ENCODE measurements around the gene GABRR2.

Gene GABRR2

DNA sequence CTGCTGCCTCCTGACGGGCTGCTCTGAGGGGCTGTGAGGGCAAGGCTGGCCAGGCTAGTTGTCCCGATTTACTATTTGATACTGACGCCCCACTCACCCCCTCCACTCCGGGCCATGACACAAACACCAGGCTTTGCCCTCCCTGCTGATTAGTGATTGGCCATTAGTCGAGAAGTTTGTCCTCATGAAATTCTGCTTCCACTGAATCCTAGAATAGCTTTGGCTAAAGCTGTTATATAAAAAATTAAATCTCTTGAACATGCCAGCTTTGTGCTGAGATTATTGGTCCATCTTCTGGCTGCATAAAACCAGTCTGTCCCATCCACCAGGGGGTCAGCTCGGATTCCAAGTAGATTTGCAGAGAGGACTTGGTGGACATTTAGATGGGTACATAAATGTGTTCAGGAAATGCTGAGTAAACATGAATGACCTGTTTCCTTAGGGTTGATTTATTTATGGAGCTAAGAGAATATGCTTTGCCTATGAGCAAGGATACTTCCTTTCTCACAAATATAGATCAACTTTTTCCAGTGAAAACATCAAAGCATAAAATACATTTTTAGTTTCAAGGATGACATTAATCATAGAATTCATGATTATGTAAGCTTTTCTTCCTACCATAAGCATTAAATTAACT, at the start of gene GABRR2:
TSS of gene GABRR2 (minus strand) at position 51 of the 637 bp plus-strand sequence. CDS start 134 bp downstream, outside the sequence.
- no peak for DNase-seq

DNA sequence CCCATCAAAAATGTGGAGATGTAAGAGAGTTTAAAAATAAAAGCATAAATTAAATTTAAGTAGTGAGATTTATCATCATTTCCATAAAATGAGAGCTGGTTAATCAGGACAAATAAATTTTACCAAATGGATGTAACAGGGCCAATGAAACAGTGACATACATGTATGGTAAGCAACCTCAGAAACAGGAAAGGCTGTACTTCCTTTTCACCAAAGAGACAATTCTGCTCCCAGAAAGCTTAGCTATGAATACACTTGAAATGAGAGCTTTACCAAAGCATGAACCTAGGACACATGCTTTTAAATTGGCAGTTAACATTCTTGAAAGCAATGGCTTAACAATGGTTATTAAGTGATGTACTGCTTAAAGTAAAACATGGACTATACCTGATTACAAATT, 49.5 kb upstream of the GABRR2 start:
- DNase-seq: no peak

DNA sequence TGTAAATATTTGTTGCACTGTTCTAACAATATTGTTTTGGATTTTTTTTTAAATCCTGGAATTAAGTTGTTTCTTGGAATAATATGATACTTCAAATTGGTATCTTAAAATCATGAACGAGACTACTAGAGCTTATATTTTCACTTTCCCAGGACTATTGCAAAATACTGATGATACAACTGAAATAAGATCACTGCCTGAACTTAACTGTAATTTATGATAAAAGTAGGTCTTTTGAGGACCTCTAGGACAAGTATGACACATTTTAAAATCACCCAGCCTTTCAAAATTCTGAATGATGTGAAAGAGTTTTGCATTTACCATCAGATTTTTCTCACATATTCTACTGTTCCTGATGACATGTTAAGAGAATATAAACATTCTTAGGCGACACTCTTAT, 46.1 kb upstream of the GABRR2 start:
- DNase-seq: no peak

DNA sequence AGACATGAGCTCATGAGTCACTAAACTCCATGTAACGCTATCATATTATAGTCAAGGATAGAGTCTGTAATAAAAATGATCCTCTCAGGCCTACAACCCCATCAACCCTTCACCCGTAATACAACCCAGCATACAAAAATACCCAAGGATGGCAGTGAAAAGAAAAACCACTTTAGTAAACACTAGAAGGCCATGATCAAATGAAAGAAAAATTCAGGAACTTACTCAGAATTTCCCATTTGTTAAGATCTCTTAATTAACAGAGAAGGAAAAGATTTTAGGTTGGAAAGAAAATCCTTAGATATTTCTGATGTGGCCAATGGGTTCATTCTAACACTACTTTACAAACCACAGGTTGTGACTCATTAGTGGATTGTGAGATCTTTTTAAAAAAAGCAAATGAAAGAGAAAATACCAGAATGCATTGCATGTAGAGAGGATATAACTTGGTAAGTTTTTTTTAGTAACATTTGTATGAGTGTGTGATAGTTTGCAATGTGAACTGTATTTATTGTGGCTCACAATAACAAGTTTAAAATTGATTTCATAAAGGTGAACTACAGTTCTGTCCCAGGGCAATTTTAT, 45.4 kb upstream of the GABRR2 start:
- DNase-seq: no peak

DNA sequence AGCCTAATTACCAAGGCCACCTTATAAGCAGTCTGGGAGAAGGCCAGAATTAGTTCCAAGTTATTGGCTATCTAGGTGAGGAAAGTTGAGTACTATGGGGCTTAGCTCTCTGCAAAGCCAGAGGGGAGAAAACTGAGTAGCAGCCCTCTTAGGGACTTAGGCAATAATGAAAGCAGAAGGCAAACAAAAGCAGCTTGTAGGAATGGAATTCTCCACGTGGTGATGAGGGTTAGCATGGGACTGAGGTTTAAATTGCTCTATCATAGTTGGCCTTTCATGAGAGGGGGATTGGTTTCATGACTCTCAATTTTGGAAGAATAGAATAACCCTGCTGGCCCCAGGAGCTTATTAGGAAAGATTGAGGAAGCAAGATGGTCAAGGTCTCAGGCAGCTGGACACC, 44.5 kb upstream of the GABRR2 start:
- no peak for DNase-seq

DNA sequence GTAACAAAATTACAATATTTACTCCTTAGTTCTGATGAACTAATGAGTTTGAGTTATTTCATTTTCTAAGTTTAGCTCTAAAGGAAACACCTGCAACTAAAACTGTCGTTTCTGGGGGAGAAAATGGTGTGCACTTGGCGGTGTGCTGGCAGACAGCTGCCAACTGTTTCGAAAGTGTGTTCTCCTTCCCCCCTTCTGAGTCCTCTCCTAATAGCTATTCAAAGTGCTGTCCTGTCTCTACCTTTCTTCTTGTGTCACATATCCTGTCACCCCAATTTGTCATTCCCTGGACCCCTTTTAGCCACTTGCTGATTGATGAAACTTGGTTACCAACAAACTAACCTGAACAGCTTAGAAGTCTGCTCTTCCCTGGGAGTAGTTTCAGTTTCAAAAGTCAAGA, 42.3 kb upstream of the GABRR2 start:
- DNase-seq: no peak

DNA sequence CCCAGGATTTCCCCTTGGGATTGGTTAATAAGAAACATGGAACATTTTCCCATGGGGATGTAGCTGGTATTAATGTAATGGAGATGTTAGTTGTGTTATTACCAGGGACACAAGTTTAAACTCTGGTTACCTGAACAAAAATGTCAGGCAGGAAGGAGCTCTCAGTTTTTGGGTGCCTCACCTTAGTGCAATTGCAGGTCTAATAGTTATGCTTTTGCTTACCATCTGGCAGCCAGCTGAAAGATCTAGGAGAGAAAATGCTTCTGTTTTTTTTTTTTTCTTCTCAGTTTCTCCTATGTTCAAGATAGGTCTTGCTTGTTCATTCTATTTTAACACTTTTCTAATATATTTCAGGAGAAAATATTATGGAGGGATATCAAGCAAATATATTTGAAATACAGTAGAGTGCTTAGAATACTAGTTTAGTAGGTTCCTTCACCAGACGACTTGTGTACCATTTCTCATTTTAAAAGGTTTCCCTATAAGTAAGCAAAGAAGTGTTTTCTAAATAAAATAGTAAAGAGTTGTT, 41.6 kb upstream of the GABRR2 start:
- no peak for DNase-seq

DNA sequence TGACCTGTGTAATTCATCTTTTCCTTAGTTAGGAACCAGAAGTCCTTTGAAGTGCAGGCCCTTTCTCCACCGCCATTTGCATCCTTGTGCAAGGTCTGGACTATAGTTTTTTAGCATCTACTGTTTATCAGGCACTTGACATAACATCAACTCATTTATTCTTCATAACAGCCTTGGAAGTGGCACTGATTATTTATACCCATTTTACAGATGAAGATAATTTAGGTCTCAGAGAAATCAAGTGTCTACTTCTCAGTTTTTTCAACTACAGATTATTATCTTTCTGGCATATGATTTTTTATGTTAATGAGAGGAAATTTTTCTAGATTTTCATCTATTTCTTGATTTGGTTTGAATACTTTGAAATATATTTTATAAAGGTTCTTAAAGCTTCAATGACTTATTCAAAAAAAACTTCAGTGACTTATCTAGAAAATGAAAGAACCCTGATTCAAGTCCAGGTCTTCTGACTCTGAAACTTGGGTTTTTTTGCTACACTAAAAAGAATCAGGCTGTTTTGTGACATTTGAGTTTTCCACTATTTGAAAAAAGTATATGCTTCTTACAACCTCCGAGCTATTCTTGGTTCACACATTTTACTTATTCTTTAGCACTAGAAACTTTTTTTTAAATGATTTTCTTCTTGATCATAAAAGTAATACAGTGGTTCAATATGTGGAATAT, 40.6 kb upstream of the GABRR2 start:
- DNase-seq: no peak

DNA sequence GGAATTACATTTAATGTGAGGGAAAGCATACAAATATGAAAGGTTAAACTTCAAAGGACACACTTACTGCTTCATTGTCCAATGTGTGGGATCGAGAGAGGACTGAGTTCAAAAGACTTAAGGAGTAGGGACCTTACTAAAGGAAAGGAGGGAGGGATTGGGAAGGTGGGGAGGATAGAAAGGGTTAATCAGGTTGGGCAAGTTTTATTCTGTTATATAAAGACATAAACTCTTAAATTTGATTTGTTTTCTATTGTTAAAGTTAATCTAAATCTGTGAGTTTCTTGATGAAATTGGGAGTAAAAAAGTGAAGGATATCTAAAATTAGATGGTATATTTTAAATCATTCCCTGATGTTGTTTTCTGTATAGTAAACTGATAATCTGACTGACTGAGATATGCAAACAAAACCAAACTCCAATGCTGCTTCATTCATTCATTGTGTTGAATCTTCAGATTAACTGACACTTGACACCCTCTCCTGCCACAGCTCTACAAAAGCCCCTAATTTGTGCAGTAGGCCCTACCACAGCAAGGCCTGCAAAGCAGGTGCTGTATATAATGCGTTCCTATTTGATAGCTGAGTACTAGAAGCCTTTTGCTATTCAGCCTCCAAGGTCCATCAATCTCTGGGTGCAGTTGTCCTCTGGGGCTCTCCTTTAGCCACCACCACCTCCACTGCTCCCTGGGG, 38.7 kb upstream of the GABRR2 start:
- no peak for DNase-seq

DNA sequence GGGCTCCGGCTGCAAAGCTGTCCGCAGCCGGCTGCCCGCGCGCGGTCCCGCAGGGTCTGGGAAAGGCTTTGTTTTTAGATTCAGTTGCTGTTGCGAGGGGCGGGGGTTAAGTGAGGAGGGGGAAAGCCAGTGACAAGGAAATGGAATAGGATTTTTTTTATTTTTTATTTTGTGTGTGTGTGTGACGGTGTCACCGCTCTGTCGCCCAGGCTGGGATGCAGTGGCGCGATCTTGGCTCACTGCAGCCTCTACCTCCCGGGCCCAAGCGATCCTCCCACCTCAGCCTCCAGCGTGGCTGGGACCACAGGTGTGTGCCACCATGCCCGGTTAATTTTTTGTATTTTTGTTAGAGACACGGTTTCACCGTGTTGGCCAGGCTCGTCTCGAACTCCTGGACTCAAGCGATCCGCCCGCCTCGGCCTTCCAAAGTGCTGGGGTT, 38.0 kb upstream of the GABRR2 start:
- DNase-seq: no peak

DNA sequence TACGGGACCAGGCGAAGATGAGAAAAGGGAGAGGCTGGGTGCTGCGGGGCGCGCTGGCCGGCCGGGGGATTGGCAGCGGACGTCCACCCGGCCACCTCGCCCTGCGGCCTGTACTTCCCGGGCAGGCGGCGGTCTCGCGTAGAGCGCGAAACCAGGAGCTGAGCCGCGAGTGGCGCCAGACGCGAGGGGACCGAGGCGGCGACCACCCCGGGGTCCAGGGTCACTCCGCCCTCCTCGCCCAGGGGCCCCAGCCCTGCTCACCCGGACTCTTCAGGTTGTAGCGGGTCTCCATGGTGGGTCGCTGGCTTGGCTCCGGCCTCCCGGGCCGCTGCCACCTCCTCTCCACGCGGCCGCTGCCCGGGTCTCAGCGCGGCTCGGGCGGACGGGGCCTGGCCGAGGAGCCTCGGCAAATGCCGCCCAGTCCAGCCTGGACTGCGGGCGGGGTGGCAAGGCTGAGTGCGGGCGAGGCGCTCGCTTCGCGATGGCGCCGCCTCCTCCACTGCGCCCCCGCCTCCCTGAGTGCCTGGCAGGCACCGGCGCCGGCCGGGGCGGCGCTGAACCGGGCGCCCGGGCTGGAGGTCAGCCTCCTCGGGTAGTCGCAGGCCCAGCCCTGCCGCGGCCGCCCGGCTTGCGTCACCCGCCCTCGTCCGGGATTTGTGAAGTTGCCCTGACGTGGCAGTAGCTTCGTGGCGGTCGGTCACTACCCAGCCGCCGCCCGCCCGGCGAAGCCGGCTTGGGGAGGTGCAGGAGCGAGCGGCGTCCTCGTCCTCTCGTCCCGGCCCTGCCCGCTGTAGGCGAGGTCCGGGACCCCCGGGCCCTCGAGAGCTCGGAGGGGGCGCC, 37.4 kb upstream of the GABRR2 start, which contains the start of gene UBE2J1:
TSS of gene UBE2J1 (minus strand) at position 445 of the 840 bp plus-strand sequence. CDS start at position 292, 153 bp downstream.
- peak; percentile 79 for DNase-seq

DNA sequence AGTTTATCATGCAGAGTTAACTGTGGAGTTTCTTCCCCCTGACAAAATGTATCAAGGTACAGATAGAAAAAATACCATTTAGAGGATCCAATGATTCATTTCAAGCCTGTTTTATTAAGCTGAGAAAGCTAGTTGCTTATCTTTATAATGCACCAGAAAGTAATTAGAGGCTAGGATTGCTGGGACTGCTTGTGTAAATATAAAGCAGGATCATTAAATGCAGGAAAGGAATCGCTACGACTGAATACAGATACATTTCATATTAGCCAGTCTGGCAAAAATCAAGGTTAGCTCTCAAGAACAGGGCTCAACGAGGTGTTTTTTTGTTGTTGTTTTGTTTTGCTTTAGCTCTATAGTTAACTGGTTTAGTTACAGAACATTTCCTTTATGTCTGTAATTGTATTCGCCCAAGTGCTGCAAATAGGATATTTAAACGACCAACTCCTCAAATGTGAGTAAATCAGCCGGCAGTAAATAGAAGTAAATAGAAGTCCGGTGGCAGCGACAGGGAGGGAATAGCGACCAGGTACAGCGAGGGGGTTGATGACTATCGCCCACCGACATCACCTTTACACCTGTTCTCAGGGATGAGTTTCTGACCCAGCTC, 36.7 kb upstream of the GABRR2 start:
- no peak for DNase-seq

DNA sequence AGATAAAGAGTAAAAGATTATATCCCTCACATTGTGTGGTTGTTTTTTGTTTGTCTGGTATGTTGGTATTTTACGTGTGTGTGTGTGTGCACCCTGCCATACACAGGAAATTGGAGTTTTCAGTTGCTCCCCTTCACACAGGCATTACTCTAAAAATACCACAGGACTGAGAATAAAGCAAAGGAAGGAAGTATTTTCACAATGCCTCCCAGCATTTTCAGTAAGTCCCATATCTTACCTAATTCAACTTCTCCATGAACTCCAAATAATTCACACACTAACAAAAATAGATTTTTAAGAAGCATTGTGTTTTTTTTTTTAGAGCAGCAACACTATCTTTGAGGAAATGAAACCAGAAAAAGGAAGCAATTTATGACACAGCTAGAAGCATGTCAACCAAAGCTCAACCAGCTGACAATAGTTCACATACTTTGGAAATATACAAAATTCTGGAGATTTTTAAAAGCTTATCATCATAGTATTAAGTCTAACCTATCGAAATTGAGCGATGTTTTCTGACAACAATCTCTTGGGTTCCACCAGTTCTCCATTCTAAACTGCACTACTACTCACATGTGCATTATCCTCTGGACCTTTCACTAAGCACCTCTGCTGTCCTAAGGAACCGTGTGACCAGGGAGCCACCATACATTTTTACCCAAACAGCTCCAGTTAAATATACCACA, 35.3 kb upstream of the GABRR2 start:
- no peak for DNase-seq

DNA sequence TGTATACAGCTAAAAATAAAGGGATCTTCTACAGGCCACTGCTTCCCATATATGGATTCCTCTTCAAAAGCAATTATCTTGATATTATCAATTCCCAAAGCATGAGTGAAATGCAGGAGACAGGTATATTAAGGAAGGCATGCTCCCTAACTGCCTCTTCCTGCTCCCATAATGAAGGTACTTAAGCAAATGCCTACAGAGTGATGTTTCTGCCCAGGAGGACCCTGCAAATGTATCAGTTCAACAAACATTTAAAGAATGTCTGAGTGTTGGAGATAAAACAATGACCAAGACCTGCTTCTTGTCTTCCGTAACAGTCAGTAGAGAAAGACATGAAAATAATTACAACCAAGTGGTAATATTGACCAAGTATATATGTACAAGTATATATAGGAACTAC, 33.3 kb upstream of the GABRR2 start:
- DNase-seq: no peak

DNA sequence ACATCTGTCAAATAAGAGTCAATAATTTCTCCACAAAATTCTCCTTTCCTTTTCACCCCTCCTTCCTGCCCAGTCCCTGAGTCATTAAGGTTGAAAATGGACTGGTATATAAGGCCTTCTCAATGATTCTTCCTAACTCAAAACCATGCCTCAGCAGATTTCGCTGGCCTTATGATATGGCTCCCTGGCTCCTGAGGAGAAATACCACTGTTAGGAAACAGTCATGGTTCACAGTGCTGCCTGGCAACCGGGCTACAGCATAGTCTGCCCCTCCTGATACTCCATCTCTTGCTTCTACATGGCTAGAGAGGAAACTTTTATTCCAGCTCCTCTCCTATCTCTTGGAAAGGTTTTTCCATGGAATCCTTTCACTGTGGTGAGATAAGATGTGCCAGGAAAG, 32.7 kb upstream of the GABRR2 start:
- DNase-seq: no peak

DNA sequence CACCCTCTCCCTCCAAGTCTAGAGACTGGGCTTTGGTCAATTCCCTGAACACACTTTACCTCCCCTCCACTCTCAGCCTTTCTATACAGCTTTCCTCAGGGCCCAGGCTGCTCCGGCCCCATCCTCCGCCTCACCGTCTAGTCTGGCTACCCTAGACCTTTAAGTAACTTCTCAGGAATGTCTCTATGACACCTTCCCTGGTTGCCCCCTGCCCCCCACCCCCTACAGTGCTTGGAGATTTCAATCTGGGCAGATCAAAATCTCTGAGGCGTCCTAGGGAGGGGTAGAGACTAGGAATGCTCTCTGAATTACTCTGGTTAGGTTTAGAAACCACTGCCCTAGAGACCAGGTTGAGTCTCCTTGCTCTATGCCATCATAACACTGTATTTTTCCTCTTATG, 31.3 kb upstream of the GABRR2 start:
- no peak for DNase-seq

DNA sequence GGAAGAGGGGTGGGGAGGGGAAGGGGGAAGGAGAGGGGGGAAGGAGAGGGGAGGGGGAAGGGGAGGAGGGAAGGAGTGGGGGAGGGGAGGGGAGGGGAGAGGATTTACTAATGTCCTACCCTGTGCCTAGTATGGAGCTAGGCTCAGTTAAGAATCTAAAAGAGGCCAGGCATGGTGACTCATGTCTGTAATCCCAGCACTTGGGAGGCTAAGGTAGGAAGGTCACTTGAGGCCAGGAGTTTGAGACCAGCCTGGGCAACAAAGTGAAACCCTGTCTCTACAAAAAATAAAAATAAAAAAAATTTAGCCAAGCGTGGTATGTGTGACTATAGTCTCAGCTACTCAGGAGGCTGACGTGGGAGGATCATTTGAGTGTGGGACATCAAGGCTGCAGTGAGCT, 24.5 kb upstream of the GABRR2 start:
- DNase-seq: no peak

DNA sequence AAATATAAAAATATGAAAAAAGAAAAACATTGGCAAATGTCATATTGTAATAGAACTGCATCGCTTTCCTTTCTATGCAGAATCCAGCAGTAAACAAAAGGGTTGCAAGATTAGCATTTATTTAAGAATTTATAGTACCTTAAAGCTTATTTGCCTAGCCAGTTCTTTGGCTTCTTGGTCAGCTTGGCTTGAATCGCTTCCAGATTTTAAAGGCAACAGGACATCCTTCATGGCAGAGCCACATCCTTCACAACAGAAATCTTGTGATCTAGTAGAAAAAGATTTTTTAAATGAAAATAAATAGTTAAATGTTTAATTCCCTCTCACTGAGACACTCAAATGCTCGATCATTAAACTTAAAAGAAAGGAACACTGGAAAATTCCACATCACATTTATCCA, 20.1 kb upstream of the GABRR2 start:
- DNase-seq: no peak

DNA sequence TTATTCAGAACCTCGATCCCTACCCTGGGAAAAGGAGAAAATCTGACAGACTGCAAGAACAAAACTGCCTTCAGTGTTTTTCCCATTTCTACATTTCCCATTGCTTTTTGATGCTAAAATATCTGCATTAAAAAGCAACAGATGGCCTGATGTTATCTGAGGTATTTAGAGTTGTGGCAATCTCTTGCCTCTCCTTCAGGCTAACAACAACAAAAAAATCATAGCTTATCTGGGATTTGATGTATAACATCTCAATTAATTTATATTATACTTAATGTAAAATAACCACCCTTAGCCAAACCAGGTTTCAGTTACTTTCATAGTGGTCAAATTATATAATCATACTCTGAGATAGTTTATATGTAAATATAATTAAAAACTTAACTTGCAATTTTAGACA, 15.8 kb upstream of the GABRR2 start:
- DNase-seq: no peak

DNA sequence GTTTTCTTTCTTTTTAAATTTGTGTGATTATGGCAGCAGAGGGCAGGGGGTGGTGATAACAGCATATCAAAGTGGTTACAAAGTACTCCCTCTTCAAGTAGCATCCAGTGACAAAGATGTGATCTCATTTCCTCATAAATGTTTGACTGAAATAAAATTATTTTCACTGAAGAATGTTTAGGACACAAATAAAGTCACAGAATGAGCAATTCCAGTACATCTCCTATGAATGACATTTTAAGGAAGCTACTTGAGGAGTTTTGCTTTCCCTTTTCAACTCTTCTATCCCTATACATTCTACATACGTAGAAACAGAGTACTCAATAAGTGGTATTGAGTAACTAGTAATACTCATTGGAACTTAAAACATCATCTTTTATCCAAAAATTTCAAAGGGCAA, 13.9 kb upstream of the GABRR2 start:
- DNase-seq: no peak

DNA sequence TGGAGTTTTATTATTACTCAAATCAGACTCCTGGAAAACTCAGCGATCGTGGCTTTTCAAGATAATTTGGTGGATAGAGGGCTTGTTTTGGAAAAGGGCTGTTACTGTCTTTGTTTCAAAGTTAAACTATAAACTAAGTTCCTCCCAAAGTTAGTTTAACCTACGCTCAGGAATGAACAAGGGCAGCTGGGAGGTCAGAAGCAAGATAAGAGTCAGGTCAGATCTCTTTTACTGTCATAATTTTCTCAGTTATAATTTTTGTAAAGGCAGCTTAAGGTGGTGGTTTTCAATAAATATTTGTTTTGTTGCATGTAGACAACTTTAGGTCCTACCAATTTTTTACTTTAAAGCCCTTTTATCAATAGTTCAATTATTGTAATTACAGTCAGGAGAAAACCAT, 9.2 kb upstream of the GABRR2 start:
- no peak for DNase-seq

All from T1000 (cell line).